Hepatocyte (in vitro differentiated cells): Measurements from ENCODE around the gene YIPF6.

ENCODE experiments used
- EZH2 ChIP-seq: fragments of 200-600 bp; sonication (generic); IDR thresholded peaks from 2 replicates; pipeline ENCODE4 v1.6.1; 2016; ENCODE audit warnings: antibody characterized with exemption, mild to moderate bottlenecking, borderline replicate concordance
- EZH2phosphoT487 ChIP-seq: fragments of 200-600 bp; sonication (generic); IDR thresholded peaks from one replicate; pipeline ENCODE4 v1.6.1; 2018; ENCODE audit warnings: antibody characterized with exemption, mild to moderate bottlenecking, low read depth, moderate library complexity; ENCODE audit not compliant: unreplicated experiment, severe bottlenecking
- TF ChIP-seq, protein P1 (sequence below): fragments of 200-600 bp; sonication (generic); IDR thresholded peaks from 2 replicates; pipeline ENCODE4 v1.5.1; 2016; ENCODE audit warnings: antibody characterized with exemption, mild to moderate bottlenecking; ENCODE audit not compliant: poor library complexity

DNA sequence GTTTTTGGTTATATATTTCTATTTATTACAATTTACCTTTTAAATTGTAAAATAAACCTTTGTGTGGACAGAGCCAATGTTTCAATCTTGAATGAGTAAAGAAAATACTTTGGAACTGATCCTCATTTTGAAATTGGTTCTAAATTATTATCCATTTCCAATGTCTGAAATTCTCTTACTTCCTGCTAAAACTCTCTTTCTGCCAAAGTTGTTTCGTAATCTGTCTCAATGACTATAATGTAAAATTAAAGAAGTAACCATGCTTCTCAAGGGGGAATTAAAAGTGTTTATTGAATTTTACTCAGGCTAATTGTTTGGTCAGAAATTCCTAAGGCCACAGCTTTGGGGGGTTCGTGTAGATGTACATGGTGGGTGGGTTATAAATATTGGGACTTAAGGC lies 34.8 kb downstream of the YIPF6 start:
- TF ChIP-seq, protein P1, sequence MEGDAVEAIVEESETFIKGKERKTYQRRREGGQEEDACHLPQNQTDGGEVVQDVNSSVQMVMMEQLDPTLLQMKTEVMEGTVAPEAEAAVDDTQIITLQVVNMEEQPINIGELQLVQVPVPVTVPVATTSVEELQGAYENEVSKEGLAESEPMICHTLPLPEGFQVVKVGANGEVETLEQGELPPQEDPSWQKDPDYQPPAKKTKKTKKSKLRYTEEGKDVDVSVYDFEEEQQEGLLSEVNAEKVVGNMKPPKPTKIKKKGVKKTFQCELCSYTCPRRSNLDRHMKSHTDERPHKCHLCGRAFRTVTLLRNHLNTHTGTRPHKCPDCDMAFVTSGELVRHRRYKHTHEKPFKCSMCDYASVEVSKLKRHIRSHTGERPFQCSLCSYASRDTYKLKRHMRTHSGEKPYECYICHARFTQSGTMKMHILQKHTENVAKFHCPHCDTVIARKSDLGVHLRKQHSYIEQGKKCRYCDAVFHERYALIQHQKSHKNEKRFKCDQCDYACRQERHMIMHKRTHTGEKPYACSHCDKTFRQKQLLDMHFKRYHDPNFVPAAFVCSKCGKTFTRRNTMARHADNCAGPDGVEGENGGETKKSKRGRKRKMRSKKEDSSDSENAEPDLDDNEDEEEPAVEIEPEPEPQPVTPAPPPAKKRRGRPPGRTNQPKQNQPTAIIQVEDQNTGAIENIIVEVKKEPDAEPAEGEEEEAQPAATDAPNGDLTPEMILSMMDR, result no peak
- TF ChIP-seq EZH2, result no peak
- TF ChIP-seq EZH2phosphoT487, result no peak
